ENCODE data around the gene CHST15.

Gene CHST15

GRCh38 chr10:124008681-124009080 lies 84.7 kb downstream of the CHST15 start:
- DNase-seq, result no peak

DNA sequence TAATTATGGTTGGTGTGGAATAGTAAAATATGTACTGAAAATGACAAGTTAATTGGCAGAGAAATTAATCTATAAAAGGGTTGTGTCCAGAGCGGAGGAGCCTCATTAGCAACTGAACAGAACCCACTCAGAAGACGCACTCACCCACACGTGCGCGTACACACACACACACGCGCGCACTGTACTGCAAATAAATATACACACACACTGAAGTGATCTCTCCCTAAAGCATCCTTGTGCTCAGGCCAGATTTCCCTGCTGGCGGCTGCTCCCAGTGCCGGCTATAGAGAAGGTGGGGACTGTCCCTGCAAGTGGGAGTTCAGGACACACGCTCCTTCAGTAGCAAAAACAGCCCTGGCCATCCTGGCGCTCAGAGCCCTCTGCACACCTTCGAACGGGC lies 85.2 kb downstream of the CHST15 start:
- no peak for DNase-seq

GRCh38 chr10:124007773-124008145 lies 85.6 kb downstream of the CHST15 start:
- no peak for DNase-seq

DNA sequence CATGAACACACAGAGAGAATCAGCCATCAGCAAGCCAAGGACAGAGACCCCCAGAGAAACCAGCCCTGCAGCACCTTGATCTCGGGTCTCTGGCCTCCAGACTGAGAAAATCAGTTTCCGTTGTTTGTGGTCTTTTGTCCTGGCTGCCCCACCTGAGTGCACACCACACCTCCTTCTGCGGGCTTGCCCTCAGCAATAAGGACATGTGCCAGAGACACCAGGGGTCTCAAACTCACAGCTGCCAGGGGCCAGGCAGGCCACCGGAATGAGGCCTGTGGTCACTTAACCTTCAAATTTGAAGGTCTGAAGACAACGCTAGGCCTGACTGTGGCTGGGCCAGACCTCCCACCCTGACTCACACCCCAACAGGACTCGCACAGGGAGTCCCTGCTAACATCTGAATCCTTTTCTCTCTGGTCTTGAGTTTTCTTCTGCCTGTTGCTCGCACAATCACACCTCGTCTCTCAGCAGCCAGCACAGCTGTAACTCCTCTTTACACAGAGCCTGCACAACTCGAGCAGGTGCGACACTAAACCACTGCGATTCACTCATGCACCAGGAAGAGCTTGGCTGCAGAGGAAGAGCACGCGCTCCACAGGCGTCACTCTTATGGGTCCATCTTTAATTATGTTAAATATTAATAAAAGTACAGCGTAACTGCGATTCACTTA lies 86.2 kb downstream of the CHST15 start:
- no peak for DNase-seq

DNA sequence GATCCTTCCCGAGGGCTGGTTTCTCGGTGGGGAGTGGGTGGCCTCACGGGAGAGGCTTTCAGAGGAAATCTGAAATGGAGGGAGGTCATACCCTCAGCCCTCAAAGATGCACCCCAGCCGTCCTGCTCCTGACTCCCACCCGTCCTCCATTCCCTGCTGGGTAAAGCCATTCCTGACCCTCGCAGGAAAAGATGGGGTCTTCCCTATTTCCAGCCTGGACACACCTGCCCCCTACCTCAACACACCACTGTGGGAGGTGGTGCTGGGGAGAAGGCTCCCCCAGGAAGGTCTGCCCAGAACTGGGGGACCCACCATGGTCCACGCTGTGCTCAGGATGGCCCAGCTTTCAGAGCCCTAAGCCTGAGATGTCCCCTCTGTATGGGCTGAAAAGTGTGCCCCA lies 86.9 kb downstream of the CHST15 start:
- DNase-seq, result no peak

DNA sequence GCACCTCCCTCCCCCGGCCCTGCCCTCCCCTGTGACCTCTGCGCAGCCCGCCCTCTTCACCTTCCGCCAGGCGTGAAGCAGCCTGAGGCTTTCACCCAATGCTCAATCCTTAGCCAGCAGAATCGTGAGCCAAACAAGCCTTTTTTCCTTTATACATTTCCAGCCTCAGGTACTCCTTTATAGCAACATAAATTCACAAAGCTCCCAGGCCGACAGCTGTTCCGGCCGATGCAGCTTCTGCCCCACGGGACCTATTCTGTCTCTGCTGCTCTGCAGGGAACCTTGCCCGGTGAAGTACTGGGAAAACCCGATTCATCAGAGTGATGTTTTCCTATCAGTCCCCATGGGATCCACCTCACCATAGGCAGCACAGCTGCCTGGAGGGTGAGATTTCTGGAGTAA lies 87.4 kb downstream of the CHST15 start:
- DNase-seq, result no peak

GRCh38 chr10:124005091-124005490 lies 88.3 kb downstream of the CHST15 start:
- DNase-seq, result no peak

DNA sequence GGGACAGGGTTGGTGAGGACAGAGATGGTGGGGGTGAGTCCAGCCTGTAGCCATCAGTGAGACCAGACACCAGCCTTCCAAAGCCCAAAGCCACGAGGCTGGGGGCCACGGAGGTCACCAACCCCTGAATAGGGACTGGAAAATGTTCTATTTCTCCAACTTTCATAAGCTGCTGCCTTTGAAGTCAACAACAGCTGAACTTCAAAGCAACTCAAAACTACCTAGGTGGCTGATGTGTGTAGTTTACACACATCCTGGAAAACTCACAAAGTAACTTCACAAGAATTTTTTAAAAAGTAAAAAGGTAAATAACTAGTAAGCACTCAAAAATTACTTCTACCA lies 88.8 kb downstream of the CHST15 start:
- no peak for DNase-seq

DNA sequence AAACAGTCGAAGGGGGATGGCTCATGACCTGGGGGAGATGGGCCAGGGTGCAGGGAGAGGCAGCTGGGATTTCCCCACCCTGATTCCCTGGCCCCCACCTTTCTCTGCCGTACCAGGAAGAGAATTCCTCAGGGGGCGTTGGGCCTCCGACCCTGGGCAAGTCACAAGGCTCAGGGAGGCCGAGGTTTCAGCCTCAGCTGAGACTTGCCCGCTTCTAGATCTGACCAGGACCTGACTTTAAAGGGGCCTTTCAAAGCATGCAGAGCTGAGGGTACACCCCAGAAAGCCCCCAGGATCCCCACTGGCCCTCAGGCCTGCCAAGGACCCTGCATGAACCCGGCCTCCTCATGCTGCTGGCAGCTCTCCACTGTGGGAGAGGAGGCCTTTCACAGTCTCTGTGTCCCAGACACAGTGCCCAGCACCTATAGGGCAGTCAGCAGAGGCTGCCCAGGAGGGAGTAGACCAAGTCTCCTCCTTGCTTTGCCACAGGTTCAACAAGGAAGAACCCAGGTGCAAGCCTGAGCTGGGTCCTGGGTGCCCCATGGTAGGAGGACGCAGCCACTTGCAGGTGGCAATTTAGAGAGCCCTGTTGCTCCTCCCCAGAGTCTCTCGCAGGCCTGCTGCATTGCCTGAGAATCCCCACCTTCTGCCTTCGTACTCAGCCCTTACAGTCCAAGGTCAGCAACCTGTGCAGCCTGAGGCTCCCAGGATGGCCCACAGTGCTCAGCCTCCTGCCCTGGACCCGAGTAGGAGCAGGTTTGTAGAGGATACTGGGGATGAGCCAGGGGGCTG lies 89.3 kb downstream of the CHST15 start:
- DNase-seq, result no peak

GRCh38 chr10:124003481-124003870 lies 89.9 kb downstream of the CHST15 start:
- no peak for DNase-seq

DNA sequence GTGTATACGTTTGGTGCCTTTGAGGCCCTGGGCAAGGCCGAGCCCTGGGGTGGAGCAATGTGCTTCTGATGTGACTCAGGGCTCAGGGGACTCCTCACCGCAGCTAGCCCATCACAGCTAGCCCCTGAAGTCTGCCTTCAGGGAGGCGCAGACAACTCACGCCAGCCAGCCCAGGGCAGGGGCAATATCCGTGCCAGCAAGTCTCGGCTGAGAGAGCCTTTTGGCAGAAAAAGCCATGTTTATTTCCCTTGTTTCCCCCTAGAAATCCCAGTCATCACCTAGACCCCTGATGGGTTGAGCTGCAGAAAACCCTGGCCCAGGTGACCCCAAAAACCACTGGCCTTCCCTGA lies 90.4 kb downstream of the CHST15 start:
- no peak for DNase-seq

DNA sequence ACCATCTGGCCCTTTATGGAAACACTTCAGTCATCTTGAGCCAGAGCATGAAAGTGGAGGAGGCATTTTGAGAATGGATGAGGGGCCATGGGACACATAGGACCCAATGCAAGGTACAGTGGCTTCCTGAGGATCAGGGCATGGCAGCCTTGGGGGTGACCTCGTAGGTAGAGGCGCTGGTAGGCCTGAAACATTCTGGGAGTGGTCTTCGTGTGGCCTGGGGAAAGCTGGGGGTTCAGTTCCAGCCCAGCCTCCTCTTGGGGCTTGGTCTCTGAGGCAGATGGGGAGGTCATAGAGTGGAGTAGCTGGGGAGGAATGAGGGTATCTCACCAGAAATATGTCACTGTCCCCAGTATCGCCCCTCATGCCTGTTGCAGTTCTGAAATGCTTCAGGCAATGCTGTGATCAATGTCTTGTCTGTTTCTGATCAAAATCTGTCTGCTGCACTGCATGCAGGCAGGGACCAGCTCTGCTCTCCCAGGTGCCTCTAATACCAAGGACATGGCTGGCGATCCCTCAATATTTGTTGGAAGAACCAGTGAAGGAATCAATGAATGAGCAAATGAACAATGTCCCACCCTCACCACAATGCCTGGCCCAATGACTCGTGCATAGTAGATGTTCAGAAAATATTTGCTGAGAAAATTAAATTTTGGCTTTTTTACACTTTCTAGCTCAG lies 90.9 kb downstream of the CHST15 start:
- DNase-seq, result no peak

DNA sequence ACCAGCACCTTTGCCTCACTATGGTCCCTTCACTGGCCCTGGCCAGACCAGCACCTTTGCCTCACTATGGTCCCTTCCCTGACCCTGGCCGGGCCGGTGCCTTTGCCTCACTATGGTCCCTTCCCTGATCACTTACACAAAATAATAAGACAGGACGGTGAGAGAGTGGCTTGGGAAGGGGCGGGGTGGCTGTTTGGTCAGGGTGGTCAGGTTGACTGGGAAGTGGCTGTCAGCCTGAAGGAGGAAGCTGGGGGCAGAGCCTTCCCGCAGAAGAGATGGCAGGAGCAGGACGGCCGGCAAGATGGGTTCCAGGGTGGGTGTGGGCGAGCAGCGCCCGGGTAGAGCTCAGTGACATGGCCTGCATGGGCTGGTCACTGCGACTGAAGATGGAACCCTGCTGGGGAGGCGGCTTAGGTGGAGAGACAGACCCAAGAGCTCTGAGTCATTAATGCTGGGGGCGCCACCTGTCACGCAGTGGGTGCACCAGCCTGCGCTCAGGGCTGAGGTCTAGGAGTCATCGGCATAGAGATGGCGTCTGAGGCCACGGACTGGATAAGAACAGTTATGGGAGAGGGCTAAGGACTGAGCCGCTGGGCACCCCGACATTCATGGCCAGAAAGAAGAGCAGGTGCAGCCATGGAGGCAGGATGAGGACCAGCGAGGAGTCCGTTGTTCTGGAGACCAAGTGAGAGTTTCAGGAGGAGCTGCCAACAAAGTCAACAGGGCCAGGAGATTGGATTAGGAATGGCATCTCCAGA lies 91.8 kb downstream of the CHST15 start:
- no peak for DNase-seq

DNA sequence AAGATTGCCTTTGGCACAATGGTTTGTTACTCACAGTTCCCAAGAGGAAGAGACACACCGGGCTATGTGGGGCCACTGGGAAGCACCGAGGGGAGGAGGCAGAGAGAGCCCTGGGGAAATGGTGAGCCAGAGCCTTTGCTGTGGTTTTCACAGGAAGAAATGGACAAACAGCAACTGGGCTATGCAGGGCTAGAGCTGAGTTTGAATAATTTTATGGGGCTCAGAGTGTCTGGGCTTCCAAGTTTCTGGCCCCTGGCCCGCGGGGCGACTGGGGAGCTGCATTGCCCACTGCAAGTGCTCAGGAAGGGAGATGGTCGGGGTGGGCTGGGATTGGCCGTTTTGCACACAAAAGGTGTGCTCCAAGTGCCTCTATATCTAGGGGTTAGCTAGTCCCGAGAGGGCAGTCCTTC lies 92.6 kb downstream of the CHST15 start:
- DNase-seq, result no peak

- DNase-seq, result no peak
Observed at GRCh38 chr10:123999956-124000615, 93.3 kb downstream of the CHST15 start.

DNA sequence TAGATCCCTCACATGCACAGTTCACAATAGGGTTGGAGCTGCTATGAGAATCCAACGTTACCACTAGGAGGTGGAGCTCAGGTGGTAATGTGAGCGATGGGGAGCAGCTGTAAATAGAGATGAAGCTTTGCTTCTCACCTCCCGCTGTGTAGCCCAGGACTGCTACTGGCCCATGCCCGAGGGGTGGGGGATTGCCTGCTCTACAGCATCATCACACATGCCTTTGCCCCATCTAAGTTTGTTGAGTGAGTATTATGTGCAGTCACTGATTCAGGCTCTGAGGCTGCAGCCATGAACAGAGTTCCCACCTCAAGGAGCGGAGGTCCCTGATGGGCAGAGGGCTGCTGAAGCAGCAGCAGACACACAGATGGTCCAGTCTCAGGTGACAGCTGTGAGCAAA lies 94.1 kb downstream of the CHST15 start:
- DNase-seq, result no peak

- no peak for DNase-seq
Observed at GRCh38 chr10:123998197-123999141, 94.9 kb downstream of the CHST15 start.

DNA sequence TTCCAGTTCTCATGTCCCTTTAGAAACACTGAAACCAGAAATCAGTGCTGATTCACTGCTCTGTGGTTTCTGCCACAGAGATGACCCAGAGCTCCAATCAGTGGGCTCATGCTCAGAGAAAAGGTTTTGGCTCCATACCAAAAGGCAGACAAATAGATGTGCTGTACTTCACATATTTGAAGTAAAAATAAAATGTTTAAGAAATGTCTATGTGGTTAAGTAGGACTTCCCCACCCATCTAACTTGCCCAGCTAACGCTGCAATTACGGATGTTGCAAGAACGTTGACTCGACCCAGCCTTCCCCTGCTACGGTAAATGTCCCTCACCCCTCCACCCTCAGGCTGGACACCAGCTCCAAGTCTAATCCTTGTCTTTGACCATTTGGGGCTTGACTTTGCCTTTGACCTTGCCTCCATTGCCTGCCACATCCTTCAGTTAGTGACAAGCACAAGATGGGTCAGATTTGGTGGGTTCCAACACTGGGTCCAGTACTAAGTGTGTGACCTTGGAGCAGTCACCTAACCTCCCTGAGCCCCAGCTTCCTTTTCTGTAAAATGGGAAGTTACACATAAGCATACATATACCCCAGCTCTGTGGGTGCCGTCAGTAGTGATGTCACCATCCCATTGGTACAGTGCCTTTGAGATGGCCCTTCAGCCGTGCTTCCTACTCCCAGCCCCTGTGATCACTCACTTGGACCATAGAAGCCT lies 95.8 kb downstream of the CHST15 start:
- no peak for DNase-seq

DNA sequence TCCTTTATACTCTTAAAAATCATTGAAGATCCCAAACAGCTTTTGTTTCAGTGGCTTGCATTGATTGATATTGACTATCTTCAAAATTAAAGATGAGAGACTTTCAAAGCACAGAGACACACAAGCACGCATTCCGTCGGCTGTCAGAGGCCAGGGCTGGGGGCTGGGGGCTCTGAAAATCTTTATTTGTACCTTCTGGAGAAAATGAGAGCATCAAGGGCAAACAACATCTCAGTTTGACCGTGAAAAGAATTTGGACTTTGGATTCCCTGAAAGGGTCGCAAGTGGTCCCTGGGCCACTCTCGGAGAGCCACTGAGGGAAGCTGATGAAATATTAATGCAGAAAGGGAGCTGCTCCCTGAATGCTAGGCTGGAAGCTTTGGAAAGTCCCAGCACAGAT lies 96.4 kb downstream of the CHST15 start:
- DNase-seq, result no peak

GRCh38 chr10:123996302-123996701 lies 97.1 kb downstream of the CHST15 start:
- no peak for DNase-seq

DNA sequence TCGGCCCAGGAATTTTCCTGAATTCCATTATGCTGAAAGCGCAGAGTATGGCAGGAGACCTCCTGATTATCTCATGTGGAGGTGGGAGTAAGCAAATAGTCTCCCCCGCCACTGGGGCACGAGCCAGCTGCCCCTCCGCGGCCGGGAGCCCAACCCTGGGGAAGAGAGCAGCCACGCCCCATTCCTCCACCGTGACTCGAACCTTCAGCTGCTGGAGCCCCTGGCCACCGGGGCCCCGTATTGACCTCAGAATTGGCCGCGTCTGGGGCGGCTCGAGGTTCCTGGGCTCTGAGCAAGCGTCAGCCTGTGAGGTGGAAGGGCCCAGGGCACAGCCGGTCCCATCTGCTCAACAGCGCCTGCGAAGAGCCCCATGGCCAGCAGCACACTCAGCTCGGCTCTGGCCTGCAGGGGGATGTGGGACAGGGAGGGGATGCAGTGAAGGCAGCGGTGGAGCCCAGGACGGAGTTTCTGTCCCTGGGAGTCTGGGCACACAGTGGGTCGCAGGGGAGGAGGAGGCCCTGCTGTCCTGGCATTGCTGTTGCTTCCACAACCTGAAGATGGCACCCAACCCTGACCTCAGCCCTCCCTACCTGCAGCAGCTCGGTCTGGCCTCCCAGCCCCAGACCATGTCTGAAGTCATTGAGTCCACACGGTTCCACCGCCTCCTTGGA lies 97.8 kb downstream of the CHST15 start:
- DNase-seq, result no peak
